H9 (cell line): ENCODE data around the gene COX11. TPM values are rescaled to one million over a fixed set of nuclear protein-coding genes. Genes with fewer than 3 reads are reported as not detected.

Source experiments
- DNase-seq: peaks from one replicate; pipeline ENCODE4 v3.0.0-alpha.2; 2017
- H2AFZ ChIP-seq: one replicate; pipeline ENCODE4 v1.6.1; 2013; ENCODE audit warnings: mild to moderate bottlenecking, low read length, control low read depth, moderate library complexity
- H2AK5ac ChIP-seq: 2 replicates; pipeline ENCODE4 v1.6.1; 2013; ENCODE audit warnings: low read length, control low read depth, mixed read lengths; ENCODE audit not compliant: insufficient read length
- H2BK120ac ChIP-seq: one replicate; pipeline ENCODE4 v1.6.1; 2013; ENCODE audit warnings: low read depth, mild to moderate bottlenecking, low read length, control low read depth, inconsistent platforms; ENCODE audit not compliant: poor library complexity, severe bottlenecking
- H2BK12ac ChIP-seq: 2 replicates; pipeline ENCODE4 v1.6.1; 2013; ENCODE audit warnings: low read length, control low read depth, mixed read lengths, low read depth; ENCODE audit not compliant: insufficient read length
- H2BK15ac ChIP-seq: 2 replicates; pipeline ENCODE4 v1.6.1; 2013; ENCODE audit warnings: low read depth, low read length, control low read depth
- H2BK20ac ChIP-seq: one replicate; pipeline ENCODE4 v1.6.1; 2013; ENCODE audit warnings: low read depth, mild to moderate bottlenecking, low read length, control low read depth, inconsistent platforms; ENCODE audit not compliant: poor library complexity, severe bottlenecking
- H2BK5ac ChIP-seq: 2 replicates; pipeline ENCODE4 v1.6.1; 2013; ENCODE audit warnings: low read length, control low read depth, mixed read lengths; ENCODE audit not compliant: insufficient read length
- H3K14ac ChIP-seq: 2 replicates; pipeline ENCODE4 v1.6.1; 2013; ENCODE audit warnings: low read length, control low read depth; ENCODE audit not compliant: insufficient read depth
- H3K18ac ChIP-seq: 2 replicates; pipeline ENCODE4 v1.6.1; 2013; ENCODE audit warnings: low read depth, mild to moderate bottlenecking, mixed read lengths, low read length, control low read depth; ENCODE audit not compliant: insufficient read length
- H3K23ac ChIP-seq: 2 replicates; pipeline ENCODE4 v1.6.1; 2013; ENCODE audit warnings: low read length, control low read depth, mixed read lengths, low read depth; ENCODE audit not compliant: insufficient read length
- H3K23me2 ChIP-seq: 2 replicates; pipeline ENCODE4 v1.6.1; 2013; ENCODE audit warnings: low read depth, mild to moderate bottlenecking, mixed read lengths, low read length, control low read depth; ENCODE audit not compliant: insufficient read length, poor library complexity, severe bottlenecking
- H3K27ac ChIP-seq: 2 replicates; pipeline ENCODE4 v1.5.1; 2013; ENCODE audit warnings: low read length, control low read depth, mixed read lengths, low read depth; ENCODE audit not compliant: insufficient read length
- H3K27me3 ChIP-seq: 2 replicates; pipeline ENCODE4 v1.6.1; 2013; ENCODE audit warnings: low read length, control low read depth, inconsistent platforms; ENCODE audit not compliant: insufficient read depth
- H3K4ac ChIP-seq: 2 replicates; pipeline ENCODE4 v1.6.1; 2013; ENCODE audit warnings: low read depth, mild to moderate bottlenecking, control low read depth, inconsistent platforms, low read length, moderate library complexity
- H3K4me1 ChIP-seq: 2 replicates; pipeline ENCODE4 v1.6.1; 2013; ENCODE audit warnings: low read length, control low read depth, inconsistent platforms; ENCODE audit not compliant: insufficient read depth
- H3K4me2 ChIP-seq: 2 replicates; pipeline ENCODE4 v1.6.1; 2013; ENCODE audit warnings: low read length, control low read depth, mixed read lengths; ENCODE audit not compliant: insufficient read length, insufficient read depth
- H3K56ac ChIP-seq: 2 replicates; pipeline ENCODE4 v1.6.1; 2013; ENCODE audit warnings: low read depth, mild to moderate bottlenecking, mixed read lengths, low read length, control low read depth; ENCODE audit not compliant: insufficient read length
- H3K79me1 ChIP-seq: 2 replicates; pipeline ENCODE4 v1.6.1; 2013; ENCODE audit warnings: low read depth, mild to moderate bottlenecking, moderate library complexity, low read length, control low read depth, inconsistent platforms; ENCODE audit not compliant: insufficient read depth, poor library complexity, severe bottlenecking
- H3K79me2 ChIP-seq: 2 replicates; pipeline ENCODE4 v1.6.1; 2013; ENCODE audit warnings: low read length, control low read depth, inconsistent platforms; ENCODE audit not compliant: insufficient read depth
- H3K9ac ChIP-seq: 2 replicates; pipeline ENCODE4 v1.6.1; 2013; ENCODE audit warnings: low read length, control low read depth, mixed read lengths; ENCODE audit not compliant: insufficient read length; ENCODE audit errors: extremely low read depth
- H3K9me3 ChIP-seq: one replicate; pipeline ENCODE4 v1.6.1; 2013; ENCODE audit warnings: low read depth, low read length, inconsistent platforms; ENCODE audit not compliant: control insufficient read depth
- H3T11ph ChIP-seq: one replicate; pipeline ENCODE4 v1.6.1; 2013; ENCODE audit warnings: mild to moderate bottlenecking, low read length, control low read depth, inconsistent platforms
- H4K20me1 ChIP-seq: one replicate; pipeline ENCODE4 v1.6.1; 2013; ENCODE audit not compliant: control insufficient read depth, insufficient read length, insufficient read depth
- H4K5ac ChIP-seq: 2 replicates; pipeline ENCODE4 v1.6.1; 2013; ENCODE audit warnings: low read depth, mild to moderate bottlenecking, mixed read lengths, low read length, control low read depth; ENCODE audit not compliant: insufficient read length
- H4K8ac ChIP-seq: replicated peaks from 2 replicates; pipeline ENCODE4 v1.6.1; 2013; ENCODE audit warnings: low read length, control low read depth, mixed read lengths, low read depth; ENCODE audit not compliant: insufficient read length
- H4K91ac ChIP-seq: 2 replicates; pipeline ENCODE4 v1.6.1; 2013; ENCODE audit warnings: low read depth, mild to moderate bottlenecking, moderate library complexity, mixed read lengths, low read length, control low read depth; ENCODE audit not compliant: insufficient read length
- H3K27ac Mint-ChIP-seq, 3 experiments: 2 replicates in 2 of 3; 3 replicates in 1 of 3; pipeline ENCODE4 v1.8.0; 2020 to 2021; ENCODE audit warnings: mixed read lengths in 3 of 3, mild to moderate bottlenecking in 1 of 3, moderate library complexity in 1 of 3
- H3K27me3 Mint-ChIP-seq: 2 replicates; pipeline ENCODE4 v1.8.0; 2021; ENCODE audit warnings: low read depth, mild to moderate bottlenecking, moderate library complexity, mixed read lengths
- H3K36me3 Mint-ChIP-seq, 3 experiments: 2 replicates in 2 of 3; 3 replicates in 1 of 3; pipeline ENCODE4 v1.8.0; 2020 to 2021; ENCODE audit warnings: low read depth in 3 of 3, mixed read lengths in 3 of 3; ENCODE audit not compliant: insufficient read depth in 1 of 3
- H3K4me1 Mint-ChIP-seq, 2 experiments: 2 replicates each; pipeline ENCODE4 v1.8.0; 2020; ENCODE audit warnings: mixed read lengths in 2 of 2
- H3K4me3 Mint-ChIP-seq, 2 experiments: 2 replicates in 1 of 2; 3 replicates in 1 of 2; pipeline ENCODE4 v1.8.0; 2020 to 2021; ENCODE audit warnings: mild to moderate bottlenecking in 2 of 2, mixed read lengths in 2 of 2, moderate library complexity in 1 of 2
- H3K9me3 Mint-ChIP-seq, 2 experiments: 2 replicates in 1 of 2; 3 replicates in 1 of 2; pipeline ENCODE4 v1.8.0; 2020; ENCODE audit warnings: mild to moderate bottlenecking in 2 of 2, mixed read lengths in 2 of 2, moderate library complexity in 1 of 2
- total RNA-seq: library from RNA; stranded (reverse); gene quantifications from 2 replicates; pipeline ENCODE4 v1.2.1, GENCODE V29; 2021
- TF ChIP-seq, protein P1 (sequence below): fragments of 200-600 bp; sonication (generic); conservative IDR thresholded peaks from 3 replicates; pipeline ENCODE4 v1.8.0; 2021; ENCODE audit warnings: antibody characterized with exemption, mild to moderate bottlenecking

Gene COX11
- total RNA-seq, 1 experiment from 2014 or later, result 76.1 TPM

DNA sequence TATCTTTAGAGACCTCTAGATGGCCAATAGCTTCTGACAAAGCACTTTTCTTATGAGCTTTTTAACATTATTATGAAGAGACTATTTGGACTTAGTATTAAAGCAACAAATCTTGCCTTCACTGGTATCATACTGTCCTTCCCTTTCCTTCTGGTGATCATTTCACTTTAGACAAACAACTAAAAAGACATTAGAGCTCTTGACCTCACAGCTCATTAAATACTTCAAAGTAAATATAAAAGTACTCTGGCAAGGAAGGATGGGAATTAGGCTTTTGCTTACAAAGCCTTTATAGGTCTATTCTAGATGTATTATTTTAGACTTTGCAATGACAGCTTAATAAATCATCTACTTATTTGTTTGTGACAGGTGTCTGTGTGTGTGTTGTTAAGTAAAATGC is 11.2 kb upstream of the COX11 start:
- Histone ChIP-seq H2AFZ (no peak overlapping the region), H3K4me1 (no peaks in the 10 kb centered on the region), H3K18ac (no peak overlapping the region), H3K9me3 (peaks cover 7% of the 10 kb centered on the region), H4K20me1 (no peaks in the 10 kb centered on the region), H4K91ac (no peak overlapping the region), H2BK12ac (no peak overlapping the region), H2BK120ac (no peak overlapping the region), H3K23me2 (no peaks in the 10 kb centered on the region), H3K79me2 (no peaks in the 10 kb centered on the region; the same call in 1 of the 2 replicates), H2BK5ac (no peak overlapping the region), H3K4me2 (no peak overlapping the region), H3K27me3 (no peaks in the 10 kb centered on the region), H3K23ac (no peak overlapping the region), H3K9ac (no peak overlapping the region), H3K14ac (no peak overlapping the region), H3K56ac (no peak overlapping the region), H3K4ac (no peak overlapping the region), H2BK20ac (no peak overlapping the region), H4K8ac (no peak overlapping the region), H4K5ac (no peak overlapping the region), H2AK5ac (no peak overlapping the region), H3T11ph (no peak overlapping the region), H3K27ac (no peak overlapping the region), H3K79me1 (no peaks in the 10 kb centered on the region), H2BK15ac (no peak overlapping the region)
- Mint-ChIP-seq H3K27me3 (no peaks in the 10 kb centered on the region), H3K4me3 (no peak overlapping the region), H3K4me1 (no peaks in the 10 kb centered on the region), H3K27ac (no peak overlapping the region), H3K9me3 (peaks cover 19 to 26% of the 10 kb centered on the region in 2 experiments), H3K36me3 (peaks cover 19 to 38% (median 19%) of the 10 kb centered on the region in 3 experiments)
- DNase-seq, result no peak
- TF ChIP-seq, protein P1, sequence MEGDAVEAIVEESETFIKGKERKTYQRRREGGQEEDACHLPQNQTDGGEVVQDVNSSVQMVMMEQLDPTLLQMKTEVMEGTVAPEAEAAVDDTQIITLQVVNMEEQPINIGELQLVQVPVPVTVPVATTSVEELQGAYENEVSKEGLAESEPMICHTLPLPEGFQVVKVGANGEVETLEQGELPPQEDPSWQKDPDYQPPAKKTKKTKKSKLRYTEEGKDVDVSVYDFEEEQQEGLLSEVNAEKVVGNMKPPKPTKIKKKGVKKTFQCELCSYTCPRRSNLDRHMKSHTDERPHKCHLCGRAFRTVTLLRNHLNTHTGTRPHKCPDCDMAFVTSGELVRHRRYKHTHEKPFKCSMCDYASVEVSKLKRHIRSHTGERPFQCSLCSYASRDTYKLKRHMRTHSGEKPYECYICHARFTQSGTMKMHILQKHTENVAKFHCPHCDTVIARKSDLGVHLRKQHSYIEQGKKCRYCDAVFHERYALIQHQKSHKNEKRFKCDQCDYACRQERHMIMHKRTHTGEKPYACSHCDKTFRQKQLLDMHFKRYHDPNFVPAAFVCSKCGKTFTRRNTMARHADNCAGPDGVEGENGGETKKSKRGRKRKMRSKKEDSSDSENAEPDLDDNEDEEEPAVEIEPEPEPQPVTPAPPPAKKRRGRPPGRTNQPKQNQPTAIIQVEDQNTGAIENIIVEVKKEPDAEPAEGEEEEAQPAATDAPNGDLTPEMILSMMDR, result no peak
